Ramos (cell line): ENCODE data around the gene GALNTL6.

Source experiments
- in situ Hi-C: fragments of 300-500 bp; cut with MboI; formaldehyde crosslinking; loops from one replicate; pipeline ENCODE4 v1.14.3; 2022; ENCODE audit warnings: low sequenced_read_pairs; ENCODE audit not compliant: unreplicated experiment

The GALNTL6 gene

DNA sequence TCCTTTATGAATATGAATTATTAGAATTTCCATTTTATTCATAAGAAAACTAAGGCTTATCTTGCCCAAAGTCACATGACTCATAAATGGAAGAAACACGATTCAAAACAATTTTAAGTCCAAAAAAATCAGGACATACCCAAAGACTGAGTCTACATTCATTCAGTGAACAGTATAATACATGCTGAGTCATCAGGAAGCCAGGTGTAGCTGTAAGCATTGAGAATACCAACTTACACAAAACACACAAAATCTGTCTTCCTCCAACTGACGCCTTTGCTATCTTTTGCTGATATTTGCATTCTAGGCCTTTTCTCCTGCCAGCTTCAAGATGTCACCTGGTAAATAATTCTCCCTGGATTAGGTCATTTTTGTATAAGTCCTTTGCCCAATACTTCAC lies 835.3 kb downstream of the GALNTL6 start:
- in situ Hi-C loops, result no loop called here

- in situ Hi-C loops, result no loop called here
These were observed 835.9 kb downstream of the GALNTL6 start for GRCh38 chr4:172649143-172649542.

DNA sequence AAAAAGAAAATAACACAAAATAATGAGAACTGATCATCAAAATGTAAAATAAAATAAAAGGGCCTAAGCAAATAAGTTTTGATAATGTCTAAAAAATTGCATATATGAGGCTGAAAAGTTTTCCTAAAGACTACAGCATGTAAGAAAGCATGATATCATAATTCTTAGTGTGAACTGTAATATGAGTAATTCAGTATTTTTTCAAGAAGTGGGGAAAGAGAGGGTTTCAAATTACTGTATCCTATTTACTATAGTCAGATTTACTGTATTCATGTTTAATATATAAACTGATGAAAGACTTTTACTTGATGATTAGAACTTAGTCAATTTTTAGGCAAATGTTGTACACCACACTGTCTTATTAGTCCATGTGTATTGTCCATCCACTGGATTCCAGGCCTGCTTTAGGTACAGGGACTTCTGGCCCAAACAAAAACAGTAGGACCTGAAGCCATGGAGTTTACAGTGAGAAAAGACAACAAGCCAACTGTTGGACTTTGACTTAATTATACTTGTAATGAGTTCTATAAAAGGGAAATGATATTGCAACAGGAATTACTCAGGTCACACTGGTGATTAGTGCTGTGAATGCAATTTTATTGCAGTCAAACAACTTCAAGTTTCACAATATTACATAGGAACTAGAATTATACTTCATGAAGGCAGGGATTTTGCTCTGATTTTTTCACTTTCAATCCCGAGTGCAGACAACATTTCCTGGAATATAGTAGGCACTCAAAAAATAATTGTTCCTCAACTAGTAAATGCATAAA lies 837.7 kb downstream of the GALNTL6 start:
- in situ Hi-C loops, result no loop called here

DNA sequence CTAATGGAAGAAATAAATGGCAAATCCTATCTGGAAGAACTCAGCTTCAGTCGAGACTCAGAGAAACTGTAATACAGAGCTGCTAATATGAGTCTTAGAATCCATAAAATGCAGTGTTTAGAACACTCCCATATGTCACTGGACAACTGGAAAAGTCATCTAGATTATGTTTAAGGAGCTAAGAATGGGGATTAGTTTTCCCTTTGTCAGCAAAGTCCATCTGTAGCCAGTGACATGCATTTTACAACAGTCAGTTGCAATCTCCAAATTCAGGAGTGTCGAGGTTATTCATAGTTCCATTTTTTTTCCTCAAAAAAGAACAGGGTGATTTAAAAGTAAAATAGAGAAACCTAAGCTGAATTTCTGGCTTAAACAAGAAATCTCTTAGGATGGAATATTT lies 838.8 kb downstream of the GALNTL6 start:
- in situ Hi-C loops, result no loop called here

DNA sequence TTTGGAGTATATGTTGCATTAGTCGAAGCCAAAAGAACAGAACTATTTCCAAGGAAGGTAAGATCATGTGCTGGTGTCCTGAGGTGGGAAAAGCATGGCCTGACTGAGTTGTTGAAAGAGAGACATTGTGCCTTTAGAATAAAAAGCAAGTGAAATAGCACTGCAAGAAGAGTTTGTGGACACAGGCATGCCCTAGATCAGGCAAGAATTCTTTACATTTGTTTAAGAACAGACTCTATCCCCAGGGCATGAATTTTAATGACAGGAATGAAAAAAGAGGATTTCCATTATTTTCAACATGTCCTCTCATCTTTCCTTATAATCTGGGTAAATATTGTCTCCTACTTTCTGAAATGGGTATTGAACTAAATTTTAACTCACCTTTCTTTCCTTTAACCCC lies 839.2 kb downstream of the GALNTL6 start:
- in situ Hi-C loops, result no loop called here

- in situ Hi-C loops, result no loop called here
These were observed 840.5 kb downstream of the GALNTL6 start for GRCh38 chr4:172653676-172654075.

DNA sequence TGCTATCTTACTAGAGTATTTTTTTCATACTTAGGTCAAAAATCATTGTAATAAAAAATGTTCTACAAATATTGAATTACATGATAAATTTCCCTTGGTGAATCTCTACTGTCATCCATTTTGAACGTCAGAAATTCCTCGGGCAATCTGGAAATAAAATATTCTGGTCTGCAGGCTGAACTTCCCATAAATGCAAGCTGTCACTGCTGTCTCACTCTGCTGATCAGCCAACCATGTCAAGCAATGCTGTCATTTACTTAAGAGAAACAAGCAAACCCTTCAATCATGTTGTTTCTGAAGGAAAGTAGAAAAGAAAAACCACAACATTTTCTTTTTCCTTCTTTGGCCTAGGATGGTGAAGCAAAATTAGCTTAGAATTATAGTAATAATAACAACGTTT lies 841.3 kb downstream of the GALNTL6 start:
- in situ Hi-C loops, result no loop called here

DNA sequence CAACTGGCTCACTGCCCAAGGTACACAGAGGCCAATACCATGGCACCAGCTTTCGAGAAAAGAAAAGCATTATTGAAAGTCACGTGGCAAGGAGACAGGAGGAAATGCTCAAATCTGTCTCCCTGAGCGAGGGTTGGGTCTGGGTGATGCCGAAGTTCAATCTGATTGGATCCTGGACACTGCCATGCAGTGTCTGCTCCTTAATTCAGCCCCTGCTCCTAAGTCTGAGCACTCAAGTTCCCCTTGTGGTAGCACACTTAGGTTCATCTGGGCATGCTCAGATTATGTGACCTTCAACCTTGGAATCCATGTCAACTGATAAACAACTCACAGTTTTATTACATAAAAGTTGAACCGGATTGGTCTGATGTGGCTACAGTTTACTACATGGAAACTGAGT lies 842.9 kb downstream of the GALNTL6 start:
- in situ Hi-C loops, result no loop called here

DNA sequence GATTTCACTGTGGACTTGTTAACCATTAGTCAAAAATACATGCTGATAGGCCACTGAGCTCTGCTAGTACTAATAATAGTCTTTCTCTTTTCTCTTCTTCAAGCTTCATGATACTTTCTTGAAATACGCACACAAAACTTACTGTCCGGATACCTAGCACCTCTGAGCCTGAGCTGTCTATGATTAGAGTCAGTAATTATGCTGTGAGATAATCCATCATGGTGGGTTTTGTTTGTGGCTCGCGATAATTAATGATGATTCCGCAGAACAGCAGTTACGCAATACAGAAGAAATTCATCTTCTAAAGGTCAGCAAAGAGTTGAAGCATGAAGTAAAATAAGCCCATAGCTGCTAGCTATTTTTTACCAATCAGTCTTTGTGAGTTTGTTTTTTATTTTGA lies 843.9 kb downstream of the GALNTL6 start:
- in situ Hi-C loops, result no loop called here

GRCh38 chr4:172660251-172660650 lies 847.0 kb downstream of the GALNTL6 start:
- in situ Hi-C loops, result no loop called here

- in situ Hi-C loops, result no loop called here
These were observed 848.9 kb downstream of the GALNTL6 start for GRCh38 chr4:172662113-172662512.

GRCh38 chr4:172666711-172667368 lies 853.6 kb downstream of the GALNTL6 start:
- in situ Hi-C loops, result no loop called here

DNA sequence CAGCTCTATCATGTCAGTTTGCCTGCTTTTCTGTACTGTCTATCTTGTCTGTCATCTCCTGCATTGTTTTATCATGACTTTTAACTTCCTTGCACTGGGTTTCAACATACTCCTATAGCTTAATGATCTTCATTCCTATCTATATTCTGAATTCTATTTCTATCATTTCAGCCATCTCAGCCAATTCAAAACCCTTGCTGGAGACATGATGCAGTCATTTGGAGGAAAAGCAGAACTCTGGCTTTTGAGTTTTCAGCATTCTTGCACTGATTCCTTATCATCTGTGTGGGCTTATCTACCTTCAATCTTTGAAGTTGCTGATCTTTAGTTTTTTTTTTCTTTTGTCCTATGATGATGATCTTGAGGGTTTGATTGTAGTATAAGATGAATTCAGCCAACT lies 861.6 kb downstream of the GALNTL6 start:
- in situ Hi-C loops, result no loop called here

DNA sequence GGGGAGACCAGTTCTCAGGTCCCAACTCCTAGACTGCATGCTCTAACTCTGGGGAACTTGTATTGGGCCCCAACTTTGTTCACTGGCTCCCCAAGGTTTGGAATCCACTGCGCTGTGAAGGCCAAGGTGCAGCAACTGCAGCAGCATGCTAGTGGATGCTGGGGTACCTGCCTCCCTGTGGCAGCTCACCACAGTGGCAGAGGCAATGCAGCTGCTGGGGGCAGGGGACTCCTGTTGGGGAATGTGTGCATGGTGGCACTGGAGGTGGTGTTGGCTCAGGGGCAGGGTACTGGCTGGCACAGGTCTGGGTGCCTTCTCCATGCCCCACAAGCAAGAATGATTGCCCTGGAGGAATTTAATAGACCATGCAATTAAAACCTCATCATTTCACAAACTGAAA lies 862.0 kb downstream of the GALNTL6 start:
- in situ Hi-C loops, result no loop called here

DNA sequence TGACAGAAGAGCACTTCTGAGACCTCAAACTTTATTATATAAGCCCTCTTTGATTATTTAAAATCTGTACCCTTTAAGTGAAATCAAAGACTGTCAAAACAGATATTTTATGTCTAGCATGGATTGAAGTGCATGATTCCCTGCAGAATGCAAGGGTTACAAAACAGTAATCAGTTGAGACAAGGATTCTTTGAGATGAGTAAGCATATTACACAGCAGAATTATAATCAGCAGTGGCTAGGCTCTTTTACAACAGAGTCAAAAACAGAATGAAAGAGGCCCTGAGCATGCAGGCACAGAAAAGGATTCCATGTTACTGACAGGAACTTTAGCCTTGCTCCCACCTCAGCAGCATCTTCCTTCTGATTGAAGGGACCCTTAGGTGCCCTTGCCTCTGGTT lies 867.5 kb downstream of the GALNTL6 start:
- in situ Hi-C loops, result no loop called here

DNA sequence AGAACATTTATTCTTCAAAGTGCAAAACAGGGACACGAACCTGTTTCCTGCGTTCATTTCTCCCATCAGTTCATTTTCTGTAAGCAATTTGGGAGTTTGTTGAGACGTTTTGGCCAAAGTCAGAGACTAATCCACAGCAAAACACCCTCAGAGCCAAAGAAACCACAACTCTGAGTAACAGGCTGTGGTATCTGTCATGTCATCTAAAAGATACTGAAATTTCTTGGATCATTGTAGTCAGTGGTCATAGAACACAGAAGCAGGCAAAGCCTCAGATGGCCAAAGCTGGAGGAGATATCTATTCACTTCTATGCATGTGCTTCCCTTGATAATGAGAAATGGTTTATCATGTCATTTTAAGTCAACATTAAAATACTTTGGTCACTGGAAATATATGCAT lies 869.8 kb downstream of the GALNTL6 start:
- in situ Hi-C loops, result no loop called here

DNA sequence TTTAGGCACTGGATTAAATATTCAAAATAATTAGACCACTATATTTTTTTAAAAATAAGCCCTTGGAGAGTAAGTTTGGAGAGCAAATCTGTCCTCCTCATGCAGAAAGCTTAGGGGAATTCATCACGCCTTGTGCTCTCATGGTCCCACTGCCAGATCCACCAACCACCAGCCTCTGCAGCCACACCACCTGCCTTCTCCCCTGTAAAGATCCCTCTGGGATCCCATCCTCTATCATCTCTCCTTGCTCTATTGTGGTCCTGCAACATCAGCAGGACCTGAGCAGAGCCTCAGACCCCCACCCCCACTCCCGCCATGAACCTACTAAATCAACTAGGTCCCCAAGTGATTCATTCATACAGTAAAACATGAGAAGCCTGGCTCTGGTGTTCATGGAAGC lies 872.8 kb downstream of the GALNTL6 start:
- in situ Hi-C loops, result no loop called here

DNA sequence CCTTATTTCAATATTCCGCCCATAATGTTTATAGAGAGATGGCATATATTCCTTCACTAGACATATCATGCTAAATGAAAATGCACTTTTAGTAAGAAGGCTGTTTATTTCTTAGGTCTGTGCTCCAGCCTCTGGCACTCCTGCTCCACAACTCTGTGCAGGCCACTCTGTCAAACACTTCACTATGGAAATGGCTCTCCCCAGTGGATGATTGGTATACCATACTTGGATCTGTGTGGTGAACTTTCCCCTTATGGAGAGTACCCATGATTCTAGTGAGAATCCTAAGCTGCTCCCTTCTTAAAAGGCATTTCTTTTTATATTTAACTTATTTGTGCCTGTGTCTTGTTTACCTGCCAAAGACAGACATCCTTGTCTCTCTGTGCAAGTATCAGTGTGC lies 875.3 kb downstream of the GALNTL6 start:
- in situ Hi-C loops, result no loop called here

- in situ Hi-C loops, result no loop called here
These were observed 878.3 kb downstream of the GALNTL6 start for GRCh38 chr4:172691552-172691951.

DNA sequence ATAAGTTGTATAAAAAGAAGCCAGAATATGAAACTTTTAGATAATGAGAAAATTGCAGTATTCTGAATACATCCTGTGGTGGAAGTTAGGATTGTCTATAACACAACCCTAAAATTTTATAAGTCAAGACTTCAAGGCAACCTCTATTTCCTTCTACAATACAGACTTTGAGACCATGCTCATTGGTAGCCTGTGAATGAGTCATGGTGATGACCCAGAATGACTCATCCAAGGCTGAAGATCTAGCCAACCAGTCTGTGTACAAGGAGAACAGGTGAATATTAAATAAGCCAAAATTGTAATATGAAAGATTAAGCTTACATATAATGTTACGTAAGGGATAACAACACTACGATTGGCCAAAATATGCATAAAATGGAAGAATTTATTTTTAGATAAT lies 879.5 kb downstream of the GALNTL6 start:
- in situ Hi-C loops, result no loop called here

GRCh38 chr4:172698256-172698655 lies 885.1 kb downstream of the GALNTL6 start:
- in situ Hi-C loops, result no loop called here

DNA sequence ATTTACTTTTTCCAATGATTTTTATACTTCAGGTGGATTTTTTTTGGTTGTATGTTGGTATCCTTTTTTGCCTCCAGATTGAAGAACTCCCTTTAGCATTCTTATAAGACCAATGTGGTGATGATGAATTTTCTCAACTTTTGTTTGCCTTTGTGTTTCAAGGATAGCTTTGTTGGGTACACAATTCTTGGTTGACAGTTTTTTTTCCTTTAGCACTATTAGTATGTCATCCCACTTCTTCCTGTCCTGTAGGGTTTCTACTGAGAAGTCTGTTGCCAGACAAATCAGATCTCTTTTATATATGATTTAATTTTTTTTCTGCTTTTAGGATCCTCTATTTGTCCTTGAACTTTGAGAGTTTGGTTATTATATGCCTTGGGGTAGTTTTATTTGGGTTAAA lies 892.4 kb downstream of the GALNTL6 start:
- in situ Hi-C loops, result no loop called here
